GM12878 (cell line): ENCODE results near the gene SLC6A15.

Experiments used
- ELK1 ChIP-seq: IDR thresholded peaks from 2 replicates; pipeline ENCODE4 v1.6.1; 2012; ENCODE audit warnings: low read depth, low read length, improper control_type of control experiment
- STAT3 ChIP-seq: IDR thresholded peaks from 2 replicates; pipeline ENCODE4 v1.6.1; 2011; ENCODE audit warnings: low read depth, low read length, improper control_type of control experiment

GRCh38 chr12:84816916-84817695, 95.5 kb downstream of the SLC6A15 start:
- TF ChIP-seq STAT3 (no peak), ELK1 (no peak)
